Prostate gland (tissue), 2 donors: ENCODE measurements around the gene TPPP3. TPM values are rescaled to one million over a fixed set of nuclear protein-coding genes. Genes with fewer than 3 reads are reported as not detected.

ENCODE experiments used
- DNase-seq: peaks from one replicate; pipeline ENCODE4 v3.0.0-alpha.2; 2019; ENCODE audit warnings: low spot score
- H3K27ac ChIP-seq, 2 donors: fragments of 200-600 bp; sonication (generic); 2 replicates each; pipeline ENCODE4 v1.5.1; 2017 to 2019
- H3K27me3 ChIP-seq: fragments of 200-600 bp; sonication (generic); replicated peaks from 2 replicates; pipeline ENCODE4 v1.5.1; 2019; ENCODE audit not compliant: insufficient read depth
- H3K36me3 ChIP-seq, 2 donors: fragments of 200-600 bp; sonication (generic); 1 replicate in 1 of 2; 2 replicates in 1 of 2; pipeline versions ENCODE4 v1.5.1 to v1.8.1; 2017 to 2019
- H3K4me1 ChIP-seq: fragments of 200-600 bp; sonication (generic); replicated peaks from 2 replicates; pipeline ENCODE4 v1.5.1; 2019
- H3K4me3 ChIP-seq, 2 donors: fragments of 200-600 bp; sonication (generic); 2 replicates each; pipeline ENCODE4 v1.5.1; 2017 to 2019
- H3K9me3 ChIP-seq: fragments of 200-600 bp; sonication (generic); 2 replicates; pipeline ENCODE4 v1.5.1; 2017
- POLR2A ChIP-seq: fragments of 450-650 bp; IDR thresholded peaks from one replicate; pipeline ENCODE4 v1.6.1; 2016; ENCODE audit warnings: antibody characterized with exemption, mild to moderate bottlenecking
- POLR2AphosphoS5 ChIP-seq: sonication (generic); formaldehyde crosslinking; IDR thresholded peaks from one replicate; pipeline ENCODE4 v1.6.1; 2017; ENCODE audit warnings: antibody characterized with exemption
- WGBS: methylation state at CpG from one replicate; pipeline ENCODE4 v1.1.5; 2018; 5-methylcytosine and 5-hydroxymethylcytosine counted together
- intact Hi-C: fragments of 100-400 bp; cut with DNase I; formaldehyde crosslinking; loops from one replicate; pipeline ENCODE4 v1.14.2; 2022
- total RNA-seq, 2 donors: library from RNA; depleted of rRNA; stranded (reverse); fragments of >200 nt; gene quantifications; one replicate each; pipeline ENCODE4 v1.1.0, GENCODE V29; 2016
- TF ChIP-seq, protein P1 (sequence below), 4 experiments: fragments of 200-600 bp in 2 of 4; fragments of 450-650 bp in 2 of 4; sonication (generic) in 2 of 4; IDR thresholded peaks; 1 replicate in 3 of 4; 2 replicates in 1 of 4; pipeline ENCODE4 v1.5.1; 2016 to 2019; ENCODE audit warnings: antibody characterized with exemption in 4 of 4, mild to moderate bottlenecking in 2 of 4, moderate library complexity in 2 of 4

Gene TPPP3
- total RNA-seq, 2 donors from 2014 or later: 3.4 to 10.0 TPM

- Histone ChIP-seq H3K4me1 (no peaks in the 10 kb centered on the region), H3K4me3 (no peak overlapping the region), H3K27ac (no peak overlapping the region), H3K9me3 (no peaks in the 10 kb centered on the region), H3K36me3 (no peaks in the 10 kb centered on the region), H3K27me3 (no peaks in the 10 kb centered on the region)
- intact Hi-C loops: no loop called here
- DNase-seq: no peak
- 88% methylated on average over 5 of the region's 5 CpGs for WGBS
- TF ChIP-seq POLR2A: no peak
- TF ChIP-seq POLR2AphosphoS5: no peak
- TF ChIP-seq, protein P1, sequence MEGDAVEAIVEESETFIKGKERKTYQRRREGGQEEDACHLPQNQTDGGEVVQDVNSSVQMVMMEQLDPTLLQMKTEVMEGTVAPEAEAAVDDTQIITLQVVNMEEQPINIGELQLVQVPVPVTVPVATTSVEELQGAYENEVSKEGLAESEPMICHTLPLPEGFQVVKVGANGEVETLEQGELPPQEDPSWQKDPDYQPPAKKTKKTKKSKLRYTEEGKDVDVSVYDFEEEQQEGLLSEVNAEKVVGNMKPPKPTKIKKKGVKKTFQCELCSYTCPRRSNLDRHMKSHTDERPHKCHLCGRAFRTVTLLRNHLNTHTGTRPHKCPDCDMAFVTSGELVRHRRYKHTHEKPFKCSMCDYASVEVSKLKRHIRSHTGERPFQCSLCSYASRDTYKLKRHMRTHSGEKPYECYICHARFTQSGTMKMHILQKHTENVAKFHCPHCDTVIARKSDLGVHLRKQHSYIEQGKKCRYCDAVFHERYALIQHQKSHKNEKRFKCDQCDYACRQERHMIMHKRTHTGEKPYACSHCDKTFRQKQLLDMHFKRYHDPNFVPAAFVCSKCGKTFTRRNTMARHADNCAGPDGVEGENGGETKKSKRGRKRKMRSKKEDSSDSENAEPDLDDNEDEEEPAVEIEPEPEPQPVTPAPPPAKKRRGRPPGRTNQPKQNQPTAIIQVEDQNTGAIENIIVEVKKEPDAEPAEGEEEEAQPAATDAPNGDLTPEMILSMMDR (IDR thresholded peaks at IDR 0.05): no peak
Measured at GRCh38 chr16:67423015-67423414, 29.7 kb upstream of the TPPP3 start.

DNA sequence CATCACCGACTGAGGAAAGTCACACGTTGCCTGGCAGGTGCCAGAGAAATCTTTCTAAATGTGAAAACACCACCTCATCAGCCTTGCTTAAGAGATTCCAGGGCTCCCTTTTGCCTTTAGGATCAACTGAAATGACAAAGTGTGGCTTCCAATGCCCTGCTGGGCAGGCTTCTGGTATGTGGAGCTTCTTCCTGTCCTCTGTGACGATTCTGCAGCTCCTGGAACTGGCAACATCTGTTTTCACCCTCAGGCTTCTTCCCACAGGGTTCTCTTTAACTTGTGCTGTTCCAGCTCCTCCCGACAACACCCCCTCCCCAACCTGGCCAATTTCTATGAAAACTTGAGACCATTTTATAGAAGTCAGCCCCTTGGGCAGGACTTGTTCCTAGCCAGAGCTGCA, 27.7 kb upstream of the TPPP3 start:
- Histone ChIP-seq H3K36me3 (no peaks in the 10 kb centered on the region), H3K9me3 (no peaks in the 10 kb centered on the region), H3K27me3 (no peaks in the 10 kb centered on the region), H3K4me1 (no peaks in the 10 kb centered on the region), H3K27ac (no peak overlapping the region), H3K4me3 (no peak overlapping the region)
- TF ChIP-seq POLR2AphosphoS5: no peak
- WGBS: 90% methylated on average over 4 of the region's 4 CpGs
- intact Hi-C loops: no loop called here
- DNase-seq: no peak

GRCh38 chr16:67419931-67420330, 26.6 kb upstream of the TPPP3 start:
- WGBS: 83% methylated on average over 3 of the region's 3 CpGs
- H3K4me3 ChIP-seq: no peak overlapping the region
- no peaks in the 10 kb centered on the region for H3K4me1 ChIP-seq
- intact Hi-C loops: no loop called here
- no peaks in the 10 kb centered on the region for H3K36me3 ChIP-seq
- DNase-seq: no peak
- H3K9me3 ChIP-seq: no peaks in the 10 kb centered on the region
- no peaks in the 10 kb centered on the region for H3K27me3 ChIP-seq
- TF ChIP-seq, protein P1 (IDR thresholded peaks at IDR 0.05): no peak
- no peak for TF ChIP-seq POLR2AphosphoS5
- TF ChIP-seq POLR2A: no peak
- H3K27ac ChIP-seq: no peak overlapping the region

GRCh38 chr16:67419502-67419901, 26.2 kb upstream of the TPPP3 start:
- H3K4me3 ChIP-seq: no peak overlapping the region
- 95% methylated on average over 3 of the region's 3 CpGs for WGBS
- H3K36me3 ChIP-seq: no peaks in the 10 kb centered on the region
- no peak for DNase-seq
- no peak for TF ChIP-seq POLR2AphosphoS5
- H3K27me3 ChIP-seq: no peaks in the 10 kb centered on the region
- intact Hi-C loops: no loop called here
- H3K4me1 ChIP-seq: no peaks in the 10 kb centered on the region
- H3K27ac ChIP-seq: no peak overlapping the region
- no peaks in the 10 kb centered on the region for H3K9me3 ChIP-seq

DNA sequence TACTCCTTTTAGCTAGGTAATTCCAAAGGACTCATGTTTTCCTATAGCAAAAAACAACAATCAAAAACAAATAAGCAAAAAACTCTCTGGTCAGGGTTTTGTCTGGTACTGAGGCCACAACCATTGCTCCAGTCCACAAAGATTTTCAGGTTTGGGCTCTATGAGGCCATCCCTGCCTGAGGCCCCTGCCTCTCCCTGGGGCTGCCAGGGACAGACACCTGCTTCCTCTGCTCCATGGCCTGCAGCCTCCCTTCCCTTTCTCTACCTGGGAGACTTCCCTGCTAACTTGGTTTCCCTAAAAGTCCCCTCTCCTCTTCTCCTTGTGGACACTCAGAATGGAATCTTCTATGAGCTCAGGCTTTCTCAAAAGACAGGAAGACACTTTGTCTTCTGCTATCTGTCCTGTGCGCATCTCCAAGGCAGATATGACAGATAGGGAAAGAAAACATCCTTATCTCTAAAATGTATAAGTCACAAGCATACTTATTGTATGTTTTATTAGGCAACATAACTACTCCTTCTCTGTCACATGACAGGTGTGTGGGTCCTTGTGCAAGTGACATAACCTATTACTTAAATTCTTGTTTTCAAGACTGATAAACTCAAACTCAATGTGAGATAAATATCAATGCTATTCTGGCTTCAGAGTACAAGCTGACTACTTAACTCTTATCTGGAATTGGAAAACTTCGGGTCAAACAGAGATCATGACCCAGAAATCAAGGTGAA, 24.2 kb upstream of the TPPP3 start:
- DNase-seq: no peak
- H3K36me3 ChIP-seq: no peaks in the 10 kb centered on the region
- WGBS: 67% methylated on average over 2 of the region's 2 CpGs
- H3K27me3 ChIP-seq: no peaks in the 10 kb centered on the region
- TF ChIP-seq POLR2A: no peak
- TF ChIP-seq, protein P1 (IDR thresholded peaks at IDR 0.05): no peak
- no peak for TF ChIP-seq POLR2AphosphoS5
- H3K4me3 ChIP-seq: no peak overlapping the region
- H3K27ac ChIP-seq: no peak overlapping the region
- intact Hi-C loops: no loop called here
- no peaks in the 10 kb centered on the region for H3K4me1 ChIP-seq
- no peaks in the 10 kb centered on the region for H3K9me3 ChIP-seq
